A673 (cell line): ENCODE data around the gene MLPH. TPM values are rescaled to one million over a fixed set of nuclear protein-coding genes. Genes with fewer than 3 reads are reported as not detected.

Experiments
- BruUV-seq: library from RNA; stranded (reverse); fragments of 400-500 nt; replicated peaks from 2 replicates; lab custom pipeline; 2021; lab: Mats Ljungman, UMichigan
- CTCF ChIA-PET: fragments of 300-600 bp; sonication (Branson Sonifier 250); formaldehyde crosslinking; loops from one replicate; lab custom pipeline; 2022; ENCODE audit warnings: antibody characterized with exemption; lab: Charles Lee
- POLR2A ChIA-PET: fragments of 300-600 bp; sonication (Branson Sonifier 250); formaldehyde crosslinking; loops from one replicate; lab custom pipeline; 2022; ENCODE audit warnings: antibody characterized with exemption; ENCODE audit not compliant: low non-redundant PET; lab: Charles Lee
- DNase-seq: peaks from one replicate; pipeline ENCODE4 v3.0.0-alpha.2; 2015; ENCODE audit warnings: low spot score
- H3K27ac ChIP-seq: fragments of 200-600 bp; sonication (generic); 2 replicates; pipeline ENCODE4 v1.5.1; 2016; ENCODE audit warnings: mixed run types, low read depth, mild to moderate bottlenecking, mixed read lengths, antibody characterized with exemption, low read length; ENCODE audit not compliant: poor library complexity, severe bottlenecking
- H3K27me3 ChIP-seq: fragments of 200-600 bp; sonication (generic); replicated peaks from 2 replicates; pipeline ENCODE4 v1.6.1; 2017; ENCODE audit warnings: mixed run types, low read depth, mild to moderate bottlenecking, mixed read lengths, antibody characterized with exemption, low read length; ENCODE audit not compliant: insufficient read depth, poor library complexity
- H3K36me3 ChIP-seq: fragments of 200-600 bp; sonication (generic); 2 replicates; pipeline ENCODE4 v1.6.1; 2016; ENCODE audit warnings: mixed run types, mild to moderate bottlenecking, mixed read lengths, antibody characterized with exemption, low read length; ENCODE audit not compliant: insufficient read depth, poor library complexity, severe bottlenecking
- H3K4me1 ChIP-seq: fragments of 200-600 bp; sonication (generic); 2 replicates; pipeline ENCODE4 v1.6.1; 2017; ENCODE audit warnings: mixed run types, mild to moderate bottlenecking, mixed read lengths, antibody characterized with exemption, low read length; ENCODE audit not compliant: insufficient read depth, poor library complexity, severe bottlenecking
- H3K4me3 ChIP-seq: fragments of 200-600 bp; sonication (generic); 2 replicates; pipeline ENCODE4 v1.5.1; 2016; ENCODE audit warnings: low read depth, mixed run types, mild to moderate bottlenecking, mixed read lengths, low read length; ENCODE audit not compliant: poor library complexity, severe bottlenecking
- H3K9me3 ChIP-seq: fragments of 200-600 bp; sonication (generic); 2 replicates; pipeline ENCODE4 v1.6.1; 2016; ENCODE audit warnings: mixed run types, low read depth, mild to moderate bottlenecking, mixed read lengths, antibody characterized with exemption, low read length; ENCODE audit not compliant: poor library complexity, severe bottlenecking
- EZH2 ChIP-seq: fragments of 200-600 bp; sonication (generic); IDR thresholded peaks from 2 replicates; pipeline ENCODE4 v1.6.1; 2017; ENCODE audit warnings: borderline replicate concordance, low read depth, mild to moderate bottlenecking, mixed read lengths, antibody characterized with exemption, low read length; ENCODE audit not compliant: poor library complexity, severe bottlenecking
- intact Hi-C: fragments of 100-400 bp; cut with micrococcal nuclease; formaldehyde crosslinking; loops from one replicate; pipeline ENCODE4 v1.10.0; 2022; ENCODE audit not compliant: unreplicated experiment
- total RNA-seq: library from RNA; stranded (reverse); gene quantifications from 2 replicates; pipeline ENCODE4 v1.2.3, GENCODE V29; 2021
- TF ChIP-seq, protein P1 (sequence below): fragments of 300-800, 200-600 bp; sonication (generic); conservative IDR thresholded peaks from 2 replicates; pipeline ENCODE4 v1.5.1; 2017; ENCODE audit warnings: low read depth, mild to moderate bottlenecking, antibody characterized with exemption, low read length, moderate library complexity, mixed read lengths

Gene MLPH
- total RNA-seq, 1 experiment from 2014 or later: not detected

GRCh38 chr2:237547841-237548416, 60.9 kb downstream of the MLPH start:
- TF ChIP-seq, protein P1, sequence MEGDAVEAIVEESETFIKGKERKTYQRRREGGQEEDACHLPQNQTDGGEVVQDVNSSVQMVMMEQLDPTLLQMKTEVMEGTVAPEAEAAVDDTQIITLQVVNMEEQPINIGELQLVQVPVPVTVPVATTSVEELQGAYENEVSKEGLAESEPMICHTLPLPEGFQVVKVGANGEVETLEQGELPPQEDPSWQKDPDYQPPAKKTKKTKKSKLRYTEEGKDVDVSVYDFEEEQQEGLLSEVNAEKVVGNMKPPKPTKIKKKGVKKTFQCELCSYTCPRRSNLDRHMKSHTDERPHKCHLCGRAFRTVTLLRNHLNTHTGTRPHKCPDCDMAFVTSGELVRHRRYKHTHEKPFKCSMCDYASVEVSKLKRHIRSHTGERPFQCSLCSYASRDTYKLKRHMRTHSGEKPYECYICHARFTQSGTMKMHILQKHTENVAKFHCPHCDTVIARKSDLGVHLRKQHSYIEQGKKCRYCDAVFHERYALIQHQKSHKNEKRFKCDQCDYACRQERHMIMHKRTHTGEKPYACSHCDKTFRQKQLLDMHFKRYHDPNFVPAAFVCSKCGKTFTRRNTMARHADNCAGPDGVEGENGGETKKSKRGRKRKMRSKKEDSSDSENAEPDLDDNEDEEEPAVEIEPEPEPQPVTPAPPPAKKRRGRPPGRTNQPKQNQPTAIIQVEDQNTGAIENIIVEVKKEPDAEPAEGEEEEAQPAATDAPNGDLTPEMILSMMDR: no peak
- no peak for TF ChIP-seq EZH2
- no peak for DNase-seq

DNA sequence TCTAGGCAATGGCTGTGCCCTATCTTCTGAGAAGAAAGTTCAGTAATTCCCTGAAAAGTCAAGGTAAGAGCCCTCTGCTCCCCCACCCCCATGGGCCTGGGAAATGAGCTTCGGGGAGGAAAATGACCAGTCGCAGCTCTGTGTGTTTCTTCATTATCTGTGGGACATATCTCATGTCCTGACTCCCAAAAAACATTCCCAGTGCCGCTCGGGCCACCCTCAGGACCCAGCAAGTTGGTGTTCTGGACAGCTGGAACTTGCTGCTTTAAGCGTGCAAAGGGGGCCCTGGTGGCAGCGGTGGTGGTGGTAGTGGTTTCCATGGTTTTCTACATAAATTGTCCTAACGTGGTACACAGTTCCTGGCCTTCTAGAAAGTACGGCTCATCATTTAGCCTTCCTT, 62.2 kb downstream of the MLPH start:
- no peak overlapping the region for H3K4me3 ChIP-seq
- DNase-seq: no peak
- no peaks in the 10 kb centered on the region for H3K4me1 ChIP-seq
- H3K27me3 ChIP-seq: no peaks in the 10 kb centered on the region
- H3K9me3 ChIP-seq: no peaks in the 10 kb centered on the region
- POLR2A ChIA-PET: no interaction called here
- CTCF ChIA-PET: interaction anchor here (0.6 kb wide), 1 partner anchor 14 kb away, joined by 8 read pairs; no protein-coding TSS in a partner anchor
- no peak overlapping the region for H3K27ac ChIP-seq
- BruUV-seq: no TSS peak
- no peaks in the 10 kb centered on the region for H3K36me3 ChIP-seq
- TF ChIP-seq, protein P1: no peak
- no peak for TF ChIP-seq EZH2
- intact Hi-C loops: no loop called here

More at GRCh38 chr2:237547841-237548416, 60.9 kb downstream of the MLPH start:
- BruUV-seq: no TSS peak
- ChIA-PET POLR2A (no interaction called here), CTCF (no interaction called here)
- intact Hi-C loops: no loop called here
- Histone ChIP-seq H3K9me3 (no peaks in the 10 kb centered on the region), H3K27me3 (no peaks in the 10 kb centered on the region), H3K27ac (no peak overlapping the region), H3K36me3 (no peaks in the 10 kb centered on the region), H3K4me1 (no peaks in the 10 kb centered on the region), H3K4me3 (no peak overlapping the region)

- no peak overlapping the region for H3K4me3 ChIP-seq
- no peak for TF ChIP-seq EZH2
- ChIA-PET CTCF (interaction anchor here (0.6 kb wide), 1 partner anchor 13 kb away, joined by 8 read pairs; no protein-coding TSS in a partner anchor), POLR2A (no interaction called here)
- no peaks in the 10 kb centered on the region for H3K9me3 ChIP-seq
- H3K27ac ChIP-seq: no peak overlapping the region
- BruUV-seq: no TSS peak
- no peak for DNase-seq
- no peaks in the 10 kb centered on the region for H3K36me3 ChIP-seq
- intact Hi-C loops: no loop called here
- no peaks in the 10 kb centered on the region for H3K4me1 ChIP-seq
- no peaks in the 10 kb centered on the region for H3K27me3 ChIP-seq
Measured at GRCh38 chr2:237549643-237550415, 62.8 kb downstream of the MLPH start.
